Right lobe of liver (tissue), 6 donors: ENCODE data around the gene CDKN3. TPM values are rescaled to one million over a fixed set of nuclear protein-coding genes. Genes with fewer than 3 reads are reported as not detected.
"Not testable (repeated sequence)": the region's sequence is repeated elsewhere in the genome, so short reads cannot be mapped to it uniquely, and the experiment has no call there.

Experiments
- ATAC-seq, 4 donors: fragments of 200-7000 bp; cut with Tn5 transposase; one replicate each; pipeline ENCODE4 v1.9.1; 2020; ENCODE audit warnings: mild to moderate bottlenecking in 4 of 4, moderate library complexity in 4 of 4
- DNase-seq, 3 donors: peaks; one replicate each; pipeline ENCODE4 v3.0.0-alpha.2; 2020
- H3K27ac ChIP-seq, 3 donors: fragments of 200-600 bp; one replicate each; pipeline ENCODE4 v1.8.0; 2022
- H3K27me3 ChIP-seq, 2 donors: fragments of 200-600 bp; one replicate each; pipeline ENCODE4 v1.8.0; 2022
- H3K36me3 ChIP-seq, 4 donors: fragments of 200-600 bp; sonication (generic) in 1 of 4; one replicate each; pipeline versions ENCODE4 v1.5.1 to v1.8.0; 2017 to 2022; ENCODE audit warnings: control low read depth in 1 of 4
- H3K4me1 ChIP-seq, 4 donors: fragments of 200-600 bp; sonication (generic) in 1 of 4; one replicate each; pipeline versions ENCODE4 v1.5.1 to v1.8.0; 2017 to 2022; ENCODE audit warnings: control low read depth in 1 of 4
- H3K4me3 ChIP-seq, 3 donors: fragments of 200-600 bp; one replicate each; pipeline ENCODE4 v1.8.0; 2022
- H3K9me3 ChIP-seq, 4 donors: fragments of 200-600 bp; sonication (generic) in 1 of 4; one replicate each; pipeline versions ENCODE4 v1.5.1 to v1.8.0; 2017 to 2022; ENCODE audit warnings: control low read depth in 1 of 4
- POLR2A ChIP-seq: fragments of 450-650 bp; IDR thresholded peaks from one replicate; pipeline ENCODE4 v1.6.1; 2017; ENCODE audit warnings: antibody characterized with exemption, mild to moderate bottlenecking
- WGBS: methylation state at CpG from one replicate; pipeline ENCODE4 v1.1.6; 2018; ENCODE audit warnings: low coverage, low lambda C conversion rate; ENCODE audit not compliant: insufficient coverage; ENCODE audit errors: missing lambda C conversion rate; 5-methylcytosine and 5-hydroxymethylcytosine counted together
- intact Hi-C, 2 donors: fragments of 100-400 bp; cut with DNase I; formaldehyde crosslinking; loops; one replicate each; pipeline versions ENCODE4 v1.11.2 to v1.14.1; 2022
- total RNA-seq, 6 experiments: library from RNA; depleted of rRNA in 2 of 6; stranded (reverse); fragments of >200 nt in 2 of 6; fragmentation: NEBNext Ultra II Directional in 3 of 6; extraction: Animal tissue kit (Norgen Biotek cat#: 25700) in 3 of 6; gene quantifications; one replicate each; pipeline versions ENCODE4 v1.1.0 to v1.2.4, GENCODE V29; 2016 to 2023
- TF ChIP-seq, protein P1 (sequence below), 4 donors: fragments of 200-600 bp in 3 of 4; fragments of 450-650 bp in 1 of 4; IDR thresholded peaks; one replicate each; pipeline versions ENCODE4 v1.5.1 to v1.8.0; 2016 to 2022; ENCODE audit warnings: antibody characterized with exemption in 4 of 4, mild to moderate bottlenecking in 2 of 4
- donor health status: DM: no; HTN: yes; CAD: no.
- donor health status: DM: no; HTN: no; CAD: no.
- donor health status: DM: no; HTN: no; CAD: no.
- donor health status: DM: no; HTN: yes; CAD: no.
- donor health status: DM: no; HTN: yes; CAD: no.

CDKN3 gene
- total RNA-seq, 6 experiments from 2014 or later, result 0.59 to 7.3 (median 2.4) TPM; not detected in 1

DNA sequence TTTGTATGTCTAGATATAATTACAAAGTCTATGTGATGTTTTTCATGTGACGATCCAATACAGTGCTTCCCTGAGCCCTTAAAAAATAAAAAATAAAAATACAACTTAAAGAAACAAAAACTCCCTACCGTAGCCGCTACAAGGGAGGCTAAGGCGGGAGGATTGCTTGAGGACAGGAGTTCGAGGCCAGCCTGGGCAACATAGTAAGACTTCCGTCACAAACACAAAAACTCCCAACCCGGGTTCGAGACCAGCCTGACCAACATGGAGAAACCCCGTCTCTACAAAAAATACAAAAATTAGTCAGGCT, 669 bp upstream of the CDKN3 start:
- Histone ChIP-seq H3K36me3 (no peaks in the 10 kb centered on the region), H3K9me3 (peaks cover 0 to 2% (median 0%) of the 10 kb centered on the region in 4 donors), H3K4me1 (peaks cover 0 to 4% (median 0%) of the 10 kb centered on the region in 4 donors), H3K27ac (no peak overlapping the region), H3K27me3 (no peaks in the 10 kb centered on the region), H3K4me3 (peak overlapping the region; percentile 62 to 74 (median 73))
- intact Hi-C loops, result no loop called here
- DNase-seq, result no peak
- no peak for TF ChIP-seq POLR2A
- TF ChIP-seq, protein P1, sequence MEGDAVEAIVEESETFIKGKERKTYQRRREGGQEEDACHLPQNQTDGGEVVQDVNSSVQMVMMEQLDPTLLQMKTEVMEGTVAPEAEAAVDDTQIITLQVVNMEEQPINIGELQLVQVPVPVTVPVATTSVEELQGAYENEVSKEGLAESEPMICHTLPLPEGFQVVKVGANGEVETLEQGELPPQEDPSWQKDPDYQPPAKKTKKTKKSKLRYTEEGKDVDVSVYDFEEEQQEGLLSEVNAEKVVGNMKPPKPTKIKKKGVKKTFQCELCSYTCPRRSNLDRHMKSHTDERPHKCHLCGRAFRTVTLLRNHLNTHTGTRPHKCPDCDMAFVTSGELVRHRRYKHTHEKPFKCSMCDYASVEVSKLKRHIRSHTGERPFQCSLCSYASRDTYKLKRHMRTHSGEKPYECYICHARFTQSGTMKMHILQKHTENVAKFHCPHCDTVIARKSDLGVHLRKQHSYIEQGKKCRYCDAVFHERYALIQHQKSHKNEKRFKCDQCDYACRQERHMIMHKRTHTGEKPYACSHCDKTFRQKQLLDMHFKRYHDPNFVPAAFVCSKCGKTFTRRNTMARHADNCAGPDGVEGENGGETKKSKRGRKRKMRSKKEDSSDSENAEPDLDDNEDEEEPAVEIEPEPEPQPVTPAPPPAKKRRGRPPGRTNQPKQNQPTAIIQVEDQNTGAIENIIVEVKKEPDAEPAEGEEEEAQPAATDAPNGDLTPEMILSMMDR (IDR thresholded peaks at IDR 0.05), result no peak
- ATAC-seq, result no peak
- WGBS, result 85% methylated on average over 6 of the region's 9 CpGs

DNA sequence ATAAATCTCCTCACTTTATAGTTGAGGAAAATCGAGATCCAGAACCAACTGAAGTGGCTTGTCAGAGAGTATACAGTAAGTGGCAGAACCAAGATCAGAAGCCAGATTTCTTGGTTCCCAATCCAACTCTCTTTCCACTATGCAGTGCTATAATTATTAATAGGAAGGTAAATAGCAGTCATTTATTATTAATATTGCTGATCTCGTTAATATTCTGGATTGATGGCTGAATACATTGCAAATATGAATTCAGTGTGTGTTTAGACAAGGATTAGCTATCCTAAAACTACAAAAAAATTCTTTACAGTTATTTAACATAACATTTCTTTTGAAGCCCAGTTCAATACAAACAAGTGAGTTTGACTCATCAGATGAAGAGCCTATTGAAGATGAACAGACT, 2.8 kb downstream of the CDKN3 start:
- DNase-seq, result no peak
- Histone ChIP-seq H3K9me3 (no peaks in the 10 kb centered on the region), H3K27me3 (no peaks in the 10 kb centered on the region), H3K36me3 (no peaks in the 10 kb centered on the region), H3K4me3 (no peak overlapping the region), H3K27ac (no peak overlapping the region), H3K4me1 (peaks cover 0 to 4% (median 0%) of the 10 kb centered on the region in 4 donors)
- TF ChIP-seq POLR2A, result no peak
- TF ChIP-seq, protein P1 (IDR thresholded peaks at IDR 0.05), result no peak
- 97% methylated on average over 2 of the region's 2 CpGs for WGBS
- no peak for ATAC-seq
- intact Hi-C loops, result no loop called here

DNA sequence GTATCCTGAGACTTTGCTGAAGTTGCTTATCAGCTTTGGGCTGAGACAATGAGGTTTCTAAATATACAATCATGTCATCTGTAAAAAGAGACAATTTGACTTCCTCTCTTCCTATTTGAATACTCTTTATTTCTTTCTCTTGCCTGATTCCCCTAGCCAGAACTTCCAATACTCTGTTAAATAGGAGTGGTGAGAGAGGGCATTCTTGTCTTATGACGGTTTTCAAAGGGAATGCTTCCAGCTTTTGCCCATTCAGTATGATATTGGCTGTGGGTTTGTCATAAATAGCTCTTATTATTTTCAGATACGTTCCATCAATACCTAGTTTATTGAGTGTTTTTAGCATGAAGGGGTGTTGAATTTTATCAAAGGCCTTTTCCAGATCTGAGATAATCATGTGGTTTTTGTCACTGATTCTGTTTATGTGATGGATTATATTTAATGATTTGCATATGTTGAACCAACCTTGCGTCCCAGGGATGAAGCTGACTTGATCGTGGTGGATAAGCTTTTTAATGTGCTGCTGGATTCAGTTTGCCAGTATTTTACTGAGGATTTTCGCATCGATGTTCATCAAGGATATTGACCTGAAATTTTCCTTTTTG, 6.7 kb downstream of the CDKN3 start:
- H3K27me3 ChIP-seq, ATAC-seq, H3K9me3 ChIP-seq, H3K27ac ChIP-seq, H3K4me1 ChIP-seq, H3K36me3 ChIP-seq, intact Hi-C loops, DNase-seq, H3K4me3 ChIP-seq: not testable (repeated sequence)
- WGBS, result 92% methylated on average over 5 of the region's 6 CpGs

DNA sequence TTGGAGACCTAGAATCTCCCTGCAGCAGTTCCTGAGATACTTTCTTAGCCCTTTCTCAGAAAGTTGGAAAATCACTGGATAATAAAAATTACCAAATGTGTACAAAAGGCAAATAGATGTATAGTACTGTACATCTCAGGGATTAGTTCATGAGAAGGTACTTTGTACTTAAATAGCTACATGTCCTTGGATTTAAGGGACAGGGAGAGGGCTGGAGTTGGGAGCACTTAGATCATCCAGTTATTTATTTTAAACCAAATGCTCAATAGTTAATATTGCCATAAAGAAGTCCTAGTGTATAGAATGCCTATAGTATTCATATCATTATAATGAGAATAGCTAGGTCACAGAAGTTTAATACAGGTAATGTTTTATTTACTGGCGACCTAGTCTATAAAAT, 13.4 kb downstream of the CDKN3 start:
- Histone ChIP-seq H3K27ac (no peak overlapping the region), H3K27me3 (no peaks in the 10 kb centered on the region), H3K9me3 (no peaks in the 10 kb centered on the region), H3K4me3 (no peak overlapping the region), H3K36me3 (no peaks in the 10 kb centered on the region), H3K4me1 (no peaks in the 10 kb centered on the region)
- DNase-seq (no peak), ATAC-seq (no peak)
- TF ChIP-seq, protein P1 (IDR thresholded peaks at IDR 0.05), result no peak
- TF ChIP-seq POLR2A, result no peak
- 89% methylated on average over 1 of the region's 1 CpG for WGBS
- intact Hi-C loops, result no loop called here

DNA sequence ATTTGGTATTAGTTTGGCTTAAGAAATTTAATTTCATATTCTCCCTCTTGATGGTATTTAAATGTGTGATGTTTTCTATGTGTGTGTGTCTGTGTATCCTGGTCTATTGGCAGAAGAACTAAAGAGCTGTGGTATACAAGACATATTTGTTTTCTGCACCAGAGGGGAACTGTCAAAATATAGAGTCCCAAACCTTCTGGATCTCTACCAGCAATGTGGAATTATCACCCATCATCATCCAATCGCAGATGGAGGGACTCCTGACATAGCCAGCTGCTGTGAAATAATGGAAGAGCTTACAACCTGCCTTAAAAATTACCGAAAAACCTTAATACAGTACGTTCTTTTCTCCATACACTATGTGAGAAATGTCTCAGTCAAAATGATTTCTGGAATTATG, 14.6 kb downstream of the CDKN3 start:
- H3K27me3 ChIP-seq, result no peaks in the 10 kb centered on the region
- no peak overlapping the region for H3K27ac ChIP-seq
- H3K9me3 ChIP-seq, result no peaks in the 10 kb centered on the region
- no peak overlapping the region for H3K4me3 ChIP-seq
- DNase-seq (no peak), ATAC-seq (no peak)
- intact Hi-C loops, result no loop called here
- WGBS, result 86% methylated on average over 3 of the region's 3 CpGs
- H3K4me1 ChIP-seq, result no peaks in the 10 kb centered on the region
- no peaks in the 10 kb centered on the region for H3K36me3 ChIP-seq
- TF ChIP-seq POLR2A, result no peak
- TF ChIP-seq, protein P1 (IDR thresholded peaks at IDR 0.05), result no peak
